Measurements from ENCODE around the gene GLYAT. TPM values are rescaled to one million over a fixed set of nuclear protein-coding genes. Genes with fewer than 3 reads are reported as not detected.

The GLYAT gene
- total and polyA plus RNA-seq, 2 donors from 2014 or later = 57.8 to 480 TPM

GRCh38 chr11:58676563-58677135, 55.1 kb downstream of the GLYAT start:
- Histone ChIP-seq H3K4me3 (ENCODE audit: low read length in 3 of 3) (no peak overlapping the region), H3K27me3 (ENCODE audit: control insufficient read depth, insufficient read depth, low read length) (no peaks in the 10 kb centered on the region), H3K9me3 (ENCODE audit: control insufficient read depth in 2 of 3, insufficient read depth in 1 of 3, low read length in 3 of 3) (no peaks in the 10 kb centered on the region), H3K9ac (ENCODE audit: low read length in 3 of 3) (no peak overlapping the region), H3K4me1 (ENCODE audit: control insufficient read depth in 2 of 3, insufficient read depth in 2 of 3, low read depth in 1 of 3, low read length in 3 of 3) (peaks cover 0 to 15% (median 6%) of the 10 kb centered on the region in 3 donors), H3K36me3 (ENCODE audit: control insufficient read depth in 2 of 3, insufficient read depth in 3 of 3, low read length in 3 of 3) (no peaks in the 10 kb centered on the region), H3K27ac (ENCODE audit: low read depth in 2 of 2, low read length in 2 of 2) (peak overlapping the region in 1 of 2 donors; percentile 11)
- DNase-seq (no peak), FAIRE-seq (no peak)
- intact Hi-C loops (cut with DNase I) = no loop called here
- TF ChIP-seq, protein P1, sequence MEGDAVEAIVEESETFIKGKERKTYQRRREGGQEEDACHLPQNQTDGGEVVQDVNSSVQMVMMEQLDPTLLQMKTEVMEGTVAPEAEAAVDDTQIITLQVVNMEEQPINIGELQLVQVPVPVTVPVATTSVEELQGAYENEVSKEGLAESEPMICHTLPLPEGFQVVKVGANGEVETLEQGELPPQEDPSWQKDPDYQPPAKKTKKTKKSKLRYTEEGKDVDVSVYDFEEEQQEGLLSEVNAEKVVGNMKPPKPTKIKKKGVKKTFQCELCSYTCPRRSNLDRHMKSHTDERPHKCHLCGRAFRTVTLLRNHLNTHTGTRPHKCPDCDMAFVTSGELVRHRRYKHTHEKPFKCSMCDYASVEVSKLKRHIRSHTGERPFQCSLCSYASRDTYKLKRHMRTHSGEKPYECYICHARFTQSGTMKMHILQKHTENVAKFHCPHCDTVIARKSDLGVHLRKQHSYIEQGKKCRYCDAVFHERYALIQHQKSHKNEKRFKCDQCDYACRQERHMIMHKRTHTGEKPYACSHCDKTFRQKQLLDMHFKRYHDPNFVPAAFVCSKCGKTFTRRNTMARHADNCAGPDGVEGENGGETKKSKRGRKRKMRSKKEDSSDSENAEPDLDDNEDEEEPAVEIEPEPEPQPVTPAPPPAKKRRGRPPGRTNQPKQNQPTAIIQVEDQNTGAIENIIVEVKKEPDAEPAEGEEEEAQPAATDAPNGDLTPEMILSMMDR (IDR thresholded peaks at IDR 0.05; ENCODE audit: borderline replicate concordance, extremely low read depth, insufficient read depth) = no peak

DNA sequence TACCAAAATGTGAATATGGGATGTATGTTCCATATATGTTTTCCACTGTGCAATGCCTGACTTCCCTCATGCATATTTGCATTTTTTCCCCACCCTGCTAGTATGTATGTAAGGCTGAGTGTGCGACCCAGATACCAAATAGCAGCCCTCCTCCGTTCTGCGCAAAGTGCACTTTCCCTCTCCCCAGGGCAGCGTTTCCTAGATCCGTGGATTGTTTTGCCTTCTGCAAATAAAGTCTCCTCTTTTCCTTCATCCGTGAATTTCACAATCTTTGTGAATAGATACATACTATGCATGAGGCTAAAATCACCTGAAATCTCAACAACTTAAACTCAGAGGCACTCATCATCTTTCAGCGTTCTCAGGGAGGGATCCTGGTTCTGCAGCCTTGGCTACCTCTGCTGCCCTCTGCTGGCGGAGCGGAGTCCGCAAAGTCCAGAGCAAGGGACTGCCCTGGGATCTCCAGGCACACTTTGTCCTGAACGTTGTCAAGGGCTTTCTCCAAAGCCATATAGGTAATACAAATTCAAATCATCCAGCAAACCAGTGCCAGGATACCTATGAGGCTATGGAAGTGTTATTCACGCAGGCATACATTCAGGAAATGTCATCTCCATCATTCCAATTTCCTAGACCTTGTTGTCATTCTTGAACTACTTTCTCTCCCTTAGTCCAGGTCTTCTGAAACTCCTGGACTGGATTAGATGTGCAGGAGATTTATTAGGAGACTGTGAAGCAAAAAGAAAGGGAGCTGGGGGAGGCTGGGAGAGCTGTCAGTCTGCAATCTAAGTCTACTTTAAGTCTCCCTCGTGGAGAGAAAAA, 56.2 kb downstream of the GLYAT start:
- Histone ChIP-seq H3K9ac (ENCODE audit: low read length in 3 of 3) (no peak overlapping the region), H3K27ac (ENCODE audit: low read depth in 2 of 2, low read length in 2 of 2) (peak overlapping the region in 1 of 2 donors; percentile 11), H3K4me3 (ENCODE audit: low read length in 3 of 3) (peak overlapping the region in 2 of 3 donors; percentile 4 to 12), H3K4me1 (ENCODE audit: control insufficient read depth in 2 of 3, insufficient read depth in 2 of 3, low read depth in 1 of 3, low read length in 3 of 3) (peaks cover 0 to 15% (median 6%) of the 10 kb centered on the region in 3 donors), H3K27me3 (ENCODE audit: control insufficient read depth, insufficient read depth, low read length) (no peaks in the 10 kb centered on the region), H3K36me3 (ENCODE audit: control insufficient read depth in 2 of 3, insufficient read depth in 3 of 3, low read length in 3 of 3) (no peaks in the 10 kb centered on the region), H3K9me3 (ENCODE audit: control insufficient read depth in 2 of 3, insufficient read depth in 1 of 3, low read length in 3 of 3) (no peaks in the 10 kb centered on the region)
- TF ChIP-seq, protein P1 (IDR thresholded peaks at IDR 0.05; ENCODE audit: borderline replicate concordance, extremely low read depth, insufficient read depth) = peak; percentile 83
- DNase-seq = peak; percentile 56 to 85 (median 68)
- no peak for FAIRE-seq
- intact Hi-C loops (cut with DNase I) = no loop called here

DNA sequence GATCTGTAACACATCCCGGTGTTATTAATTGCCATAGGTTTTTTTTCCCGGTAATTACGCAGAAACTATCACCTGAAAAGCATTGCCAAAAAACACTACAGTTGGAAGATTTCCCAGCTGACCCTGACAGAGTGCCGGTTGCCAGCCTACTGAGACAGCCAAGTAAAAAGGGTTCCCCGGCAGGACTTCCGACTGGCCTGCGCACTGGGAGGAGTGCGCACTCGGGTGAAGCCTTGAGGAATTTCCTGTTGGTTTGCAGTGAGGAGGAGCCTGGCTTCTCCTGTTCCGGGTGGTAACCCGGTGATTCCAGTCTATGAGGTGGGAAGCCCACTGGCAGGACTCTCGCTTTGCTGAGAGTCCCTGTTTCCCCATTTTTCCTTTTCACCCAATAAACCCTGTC, 57.1 kb downstream of the GLYAT start:
- H3K9ac ChIP-seq (ENCODE audit: low read length in 3 of 3) = no peak overlapping the region
- FAIRE-seq (no peak), DNase-seq (no peak)
- H3K4me3 ChIP-seq (ENCODE audit: low read length in 3 of 3) = peak overlapping the region in 1 of 3 donors; percentile 30
- no peaks in the 10 kb centered on the region for H3K27me3 ChIP-seq (ENCODE audit: control insufficient read depth, insufficient read depth, low read length)
- intact Hi-C loops (cut with DNase I) = no loop called here
- no peaks in the 10 kb centered on the region for H3K36me3 ChIP-seq (ENCODE audit: control insufficient read depth in 2 of 3, insufficient read depth in 3 of 3, low read length in 3 of 3)
- no peaks in the 10 kb centered on the region for H3K9me3 ChIP-seq (ENCODE audit: control insufficient read depth in 2 of 3, insufficient read depth in 1 of 3, low read length in 3 of 3)
- H3K27ac ChIP-seq (ENCODE audit: low read depth in 2 of 2, low read length in 2 of 2) = peak overlapping the region; percentile 11 to 29
- H3K4me1 ChIP-seq (ENCODE audit: control insufficient read depth in 2 of 3, insufficient read depth in 2 of 3, low read depth in 1 of 3, low read length in 3 of 3) = peaks cover 0 to 15% (median 6%) of the 10 kb centered on the region in 3 donors
- TF ChIP-seq, protein P1 (IDR thresholded peaks at IDR 0.05; ENCODE audit: borderline replicate concordance, extremely low read depth, insufficient read depth) = no peak

Data from kidney (tissue), 14 donors.